NCI-H345 treated with DMSO at 0.1 percent for 48 hours (cell line): ENCODE results near the gene METTL18.
A peak's percentile ranks its signal among the peaks of the same experiment; 100 is the strongest.
"Not testable (repeated sequence)": the region's sequence is repeated elsewhere in the genome, so short reads cannot be mapped to it uniquely, and the experiment has no call there.

Source experiments
- DNase-seq: peaks from one replicate; lab custom pipeline; 2025; ENCODE audit not compliant: unreplicated experiment; lab: John Stamatoyannopoulos, UW

Gene METTL18

GRCh38 chr1:169794530-169795416 lies at the start of gene METTL18:
METTL18 (minus strand) TSS chr1:169794907; CDS start chr1:169793695, 1,212 bp downstream.
- peak; percentile 90 for DNase-seq

- DNase-seq: no peak
Measured at GRCh38 chr1:169838942-169839341, 44.2 kb upstream of the METTL18 start.

GRCh38 chr1:169836198-169836597 lies 41.5 kb upstream of the METTL18 start:
- DNase-seq: no peak

- no peak for DNase-seq
Measured at GRCh38 chr1:169835647-169836046, 40.9 kb upstream of the METTL18 start.

- no peak for DNase-seq
Measured at GRCh38 chr1:169834869-169835268, 40.2 kb upstream of the METTL18 start.

- DNase-seq: no peak
Measured at GRCh38 chr1:169833179-169833901, 38.6 kb upstream of the METTL18 start.

GRCh38 chr1:169829671-169830070 lies 35.0 kb upstream of the METTL18 start:
- DNase-seq: no peak

GRCh38 chr1:169824153-169824552 lies 29.4 kb upstream of the METTL18 start:
- DNase-seq: no peak

- no peak for DNase-seq
Measured at GRCh38 chr1:169821500-169821899, 26.8 kb upstream of the METTL18 start.

GRCh38 chr1:169816617-169817016 lies 21.9 kb upstream of the METTL18 start:
- no peak for DNase-seq

- no peak for DNase-seq
Measured at GRCh38 chr1:169814265-169814664, 19.6 kb upstream of the METTL18 start.

- DNase-seq: no peak
Measured at GRCh38 chr1:169812131-169812530, 17.4 kb upstream of the METTL18 start.

- DNase-seq: not testable (repeated sequence)
Measured at GRCh38 chr1:169811418-169812035, 16.8 kb upstream of the METTL18 start.

- DNase-seq: peak; percentile 16
Measured at GRCh38 chr1:169809370-169810095, 14.8 kb upstream of the METTL18 start.

GRCh38 chr1:169804941-169805340 lies 10.2 kb upstream of the METTL18 start:
- no peak for DNase-seq

- no peak for DNase-seq
Measured at GRCh38 chr1:169802888-169803287, 8.2 kb upstream of the METTL18 start.

- no peak for DNase-seq
Measured at GRCh38 chr1:169797281-169797680, 2.6 kb upstream of the METTL18 start.

GRCh38 chr1:169796274-169796810 lies 1.6 kb upstream of the METTL18 start:
- no peak for DNase-seq

- DNase-seq: no peak
Measured at GRCh38 chr1:169795687-169796086, 980 bp upstream of the METTL18 start.

- no peak for DNase-seq
Measured at GRCh38 chr1:169793730-169794129, 977 bp downstream of the METTL18 start.

- DNase-seq: no peak
Measured at GRCh38 chr1:169788402-169788801, 6.3 kb downstream of the METTL18 start.
